ENCODE data around the gene IL23R. TPM values are rescaled to one million over a fixed set of nuclear protein-coding genes. Genes with fewer than 3 reads are reported as not detected.

Gene IL23R
- polyA plus RNA-seq, 3 donors = 0.06 TPM; not detected in 2

DNA sequence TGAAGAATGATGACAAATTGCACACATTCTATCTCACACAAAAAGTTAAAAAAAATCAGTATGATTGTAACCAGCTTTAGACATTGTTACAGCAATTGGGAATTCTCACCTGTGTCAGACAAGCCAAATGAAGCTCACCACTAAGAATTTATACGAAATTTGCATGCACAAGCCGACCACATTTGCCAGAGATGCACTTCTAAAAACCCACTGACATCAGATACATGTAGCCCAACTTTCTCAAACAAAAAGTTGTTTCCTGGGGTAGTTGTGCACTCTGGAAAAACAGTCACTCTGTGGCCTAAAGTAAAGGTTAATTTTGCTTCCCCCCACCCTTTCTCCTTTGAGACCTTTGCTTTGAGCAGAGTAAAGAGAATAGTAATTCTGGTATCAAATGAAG is 73.5 kb downstream of the IL23R start:
- no peak for DNase-seq

DNA sequence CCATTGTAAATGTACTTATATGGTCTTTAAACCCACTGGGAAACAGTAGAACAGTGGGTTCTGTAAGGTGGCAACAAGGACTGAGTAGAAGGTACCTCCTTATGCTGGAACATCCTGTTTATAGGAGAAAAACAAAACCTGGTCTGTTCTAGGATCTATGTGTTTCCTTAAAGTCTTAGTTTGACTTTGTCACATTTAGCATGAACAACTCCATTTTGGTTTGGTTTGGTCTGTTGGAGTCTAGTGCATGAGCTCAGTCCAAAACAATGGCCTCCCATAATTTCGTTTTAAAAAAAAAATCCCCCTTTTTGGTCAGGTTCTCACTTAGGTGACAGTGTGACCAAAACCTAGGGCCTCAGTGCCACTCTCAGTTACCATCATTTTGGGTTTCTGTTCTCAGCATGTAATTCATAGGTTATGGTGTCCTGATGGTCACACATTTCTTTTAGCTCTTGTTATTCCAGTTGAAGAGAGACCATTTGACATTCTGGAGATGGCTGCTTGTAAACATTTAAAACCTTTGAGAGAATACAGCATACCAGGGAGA is 75.0 kb downstream of the IL23R start:
- no peak for DNase-seq

DNA sequence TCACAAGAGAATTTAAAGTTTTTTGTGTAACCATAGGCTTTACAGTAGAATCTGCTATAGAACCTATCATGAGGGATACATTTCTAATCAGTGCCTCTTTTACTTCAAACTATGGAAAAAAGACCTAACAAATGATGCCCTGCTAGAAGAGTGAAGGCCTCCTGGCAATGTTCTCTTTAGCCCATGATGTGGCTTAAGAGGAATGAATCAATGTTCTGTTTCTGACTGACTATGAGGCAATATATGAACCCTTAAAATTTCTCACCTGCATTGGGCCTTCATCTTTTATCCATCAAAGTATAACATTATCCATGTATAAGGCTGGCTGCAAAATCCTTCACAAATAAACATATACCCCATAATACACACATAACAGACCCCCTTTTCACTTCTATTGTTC is 75.8 kb downstream of the IL23R start:
- DNase-seq = no peak

DNA sequence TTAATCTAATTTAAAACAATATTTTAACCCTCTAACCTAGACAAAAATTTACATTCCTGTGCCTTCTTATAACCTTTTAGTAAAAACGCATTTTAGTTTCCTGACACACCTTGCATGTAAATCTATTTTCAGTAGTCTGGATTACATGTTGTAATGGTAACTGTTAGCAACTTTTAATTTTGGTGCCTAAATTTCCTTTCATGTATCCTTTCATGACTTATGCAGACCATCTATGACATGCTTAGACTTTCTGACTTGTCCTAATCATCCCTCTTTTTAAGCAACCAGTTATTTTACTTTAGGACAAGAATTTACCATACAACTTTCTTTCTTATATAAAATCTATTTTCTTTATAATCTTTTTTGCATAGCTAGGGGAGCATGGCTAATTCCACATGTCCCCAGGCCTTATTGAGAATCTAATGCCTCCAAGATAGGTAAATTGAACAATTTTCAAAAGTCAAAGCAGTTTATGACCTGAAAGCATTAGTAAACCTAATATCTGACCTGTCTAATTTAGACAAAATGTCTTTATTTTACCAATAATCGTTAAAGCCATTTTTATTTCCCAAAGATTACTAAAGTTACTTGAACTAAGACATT is 83.9 kb downstream of the IL23R start:
- DNase-seq = no peak

DNA sequence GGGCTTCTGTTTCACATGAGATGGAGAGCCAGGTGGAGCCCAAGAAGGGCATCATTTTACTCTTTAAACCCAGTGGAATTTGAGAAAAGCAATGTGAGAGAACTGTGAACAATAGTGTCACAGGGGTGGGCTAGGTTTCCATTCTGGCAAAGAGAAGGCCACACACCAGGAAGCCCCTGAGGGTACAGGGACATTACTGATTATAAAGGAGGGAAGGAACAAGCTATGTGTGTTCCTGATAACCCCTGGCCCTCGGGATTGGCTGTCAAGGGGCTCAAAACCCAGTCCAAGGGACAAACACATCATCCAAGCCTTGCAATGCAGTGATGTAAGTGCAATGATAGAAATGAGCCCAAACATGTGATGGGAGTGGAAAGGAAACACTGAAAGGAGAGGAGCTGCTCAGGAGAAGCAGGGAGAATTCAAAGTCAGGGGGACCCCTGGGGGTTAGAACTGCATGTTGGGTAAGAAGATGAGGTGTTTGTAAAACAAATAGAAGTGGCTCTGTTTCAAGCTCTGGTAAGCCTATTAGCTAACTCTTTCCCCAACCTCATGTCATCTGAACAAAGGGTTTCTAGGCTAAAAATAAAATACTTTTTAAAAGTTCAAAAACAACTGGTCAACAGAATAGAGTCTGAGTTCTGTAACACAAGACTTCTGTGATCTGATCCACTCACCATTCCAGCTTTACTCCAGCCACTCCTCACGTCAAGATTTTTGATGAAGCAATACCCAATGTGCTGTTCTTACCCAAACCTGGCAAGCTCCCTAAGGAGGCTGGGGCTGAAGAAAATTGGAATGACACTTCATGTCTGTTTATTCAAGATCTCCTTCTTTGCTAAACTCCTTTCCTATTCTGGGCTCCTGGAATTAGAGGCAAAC is 90.3 kb downstream of the IL23R start:
- DNase-seq = no peak

DNA sequence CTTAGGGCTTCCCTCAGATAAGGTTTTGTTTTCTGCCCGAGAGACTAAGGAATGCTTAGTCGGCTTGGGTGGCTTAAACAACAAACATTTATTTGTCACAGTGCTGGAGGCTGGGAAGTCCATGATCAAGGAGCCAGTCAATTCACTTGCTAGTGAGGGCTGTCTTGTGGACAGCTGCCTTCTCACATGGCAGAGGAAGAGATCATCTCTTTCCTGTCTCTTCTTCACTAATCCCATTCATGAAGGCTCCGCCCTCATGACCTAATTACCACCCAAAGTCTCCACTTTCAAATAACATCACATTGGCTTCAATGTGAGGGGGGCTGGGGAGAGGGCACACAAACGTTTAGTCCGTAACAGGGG is 90.9 kb downstream of the IL23R start:
- DNase-seq = no peak

DNA sequence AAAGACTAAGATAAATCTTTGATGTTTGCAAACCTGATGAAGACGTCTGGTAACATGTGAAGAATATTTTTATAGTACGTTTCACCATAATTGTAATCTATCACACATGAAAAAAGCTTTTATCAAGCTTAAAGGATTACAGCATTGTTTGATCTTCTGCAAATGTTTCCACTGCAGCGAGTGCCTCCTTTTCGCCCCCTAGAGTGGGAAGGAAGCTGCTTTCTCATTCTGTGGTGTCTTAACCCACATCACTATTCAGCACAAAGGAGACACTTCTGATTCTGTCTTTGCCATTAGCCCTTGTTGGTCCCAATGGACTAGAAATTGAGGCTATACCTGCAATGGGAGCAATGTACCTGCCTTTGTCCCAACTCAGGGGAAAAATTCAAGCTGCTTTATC is 95.4 kb downstream of the IL23R start:
- no peak for DNase-seq

DNA sequence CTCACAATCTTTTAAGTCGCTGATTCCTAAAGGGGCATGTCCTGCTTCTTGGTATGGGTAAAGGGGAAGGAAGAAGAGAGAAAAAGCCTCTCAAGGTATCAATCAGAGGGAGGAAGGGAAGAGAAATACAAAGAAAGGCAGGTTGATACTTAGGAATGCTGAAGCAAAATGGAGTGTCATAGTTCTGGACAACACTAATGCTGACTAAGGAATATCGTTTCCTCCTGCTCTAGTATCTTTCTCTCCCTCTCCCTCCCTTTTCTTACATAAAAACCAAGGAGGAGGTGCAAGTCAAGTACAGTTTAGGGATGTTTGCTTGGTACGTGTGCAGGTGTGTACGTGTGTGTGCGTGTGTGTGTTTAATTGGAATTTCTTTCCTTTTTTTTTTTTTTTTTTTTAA is 96.5 kb downstream of the IL23R start:
- DNase-seq = no peak

DNA sequence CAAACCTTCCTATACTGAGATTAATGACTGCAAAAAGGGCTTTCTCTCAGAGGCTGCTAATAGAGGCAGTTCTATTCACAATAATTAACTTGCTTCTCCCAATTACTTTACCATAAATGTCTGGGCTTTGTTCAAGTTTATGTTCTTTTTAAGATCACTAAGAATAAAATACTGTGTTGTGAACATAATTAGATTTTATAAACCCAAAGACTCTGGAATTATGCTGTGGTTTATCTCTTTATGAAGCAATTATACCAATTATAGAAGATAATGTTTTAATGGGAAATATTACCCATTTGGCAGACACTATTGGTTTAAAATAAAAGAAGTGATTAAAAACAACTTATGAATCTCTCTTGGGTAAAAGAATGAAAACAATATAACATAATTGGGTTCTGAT is 97.9 kb downstream of the IL23R start:
- DNase-seq = no peak

DNA sequence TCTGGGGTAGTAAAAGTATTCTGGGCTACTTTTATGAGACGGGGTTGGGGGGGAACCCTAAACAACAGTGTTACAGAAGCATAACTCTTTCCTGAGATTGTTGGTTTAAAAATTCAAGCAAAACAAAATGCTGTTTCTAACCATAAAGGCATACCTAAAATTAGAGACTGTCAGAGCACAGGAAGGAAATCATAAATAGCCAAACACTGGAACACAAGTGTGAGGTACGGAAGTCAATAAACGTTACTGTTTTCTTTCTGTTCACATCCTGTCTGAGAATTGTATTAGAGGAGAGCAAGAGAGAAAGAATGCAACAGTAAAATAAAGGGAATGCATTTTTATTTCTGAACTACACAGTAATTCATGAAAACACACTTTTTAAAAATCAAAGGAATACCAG is 98.6 kb downstream of the IL23R start:
- DNase-seq = no peak

DNA sequence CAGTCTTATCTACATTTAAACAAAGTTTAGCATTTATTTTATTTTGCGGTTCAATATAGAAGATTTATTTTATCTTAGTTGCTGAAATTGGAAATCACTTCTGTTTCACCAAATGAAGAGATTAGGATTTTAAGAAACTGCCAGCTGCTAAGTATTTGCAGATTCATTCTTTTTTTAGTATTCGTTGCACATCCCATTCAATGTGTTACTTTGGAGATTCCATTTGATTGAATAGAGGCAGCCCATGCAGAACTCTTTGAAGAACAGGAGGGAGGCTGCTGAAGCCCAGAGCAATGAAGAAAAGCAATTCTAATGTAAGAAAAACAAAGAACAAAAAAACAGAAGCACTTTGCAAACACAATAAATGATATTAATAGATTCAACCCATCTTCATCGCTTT is 102.8 kb downstream of the IL23R start:
- DNase-seq = no peak

DNA sequence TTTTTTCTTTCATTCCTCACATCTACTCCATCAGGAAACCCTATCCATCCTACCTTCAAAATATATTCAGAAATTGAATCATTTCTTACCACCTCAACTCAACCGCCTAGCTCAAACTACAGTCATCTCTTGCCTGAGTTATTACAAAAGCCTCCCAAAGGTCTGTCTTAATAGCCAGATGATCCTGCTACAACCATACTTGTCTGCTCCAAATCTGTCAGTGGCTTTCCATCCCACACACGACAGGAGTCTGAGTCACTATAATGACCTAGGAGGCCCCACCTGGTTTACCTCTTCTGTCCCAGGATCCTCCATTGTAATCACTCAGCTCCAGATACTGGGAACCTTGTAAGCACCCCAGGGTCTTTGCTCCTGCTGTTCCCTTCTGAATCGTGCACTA is 104.3 kb downstream of the IL23R start:
- no peak for DNase-seq

DNA sequence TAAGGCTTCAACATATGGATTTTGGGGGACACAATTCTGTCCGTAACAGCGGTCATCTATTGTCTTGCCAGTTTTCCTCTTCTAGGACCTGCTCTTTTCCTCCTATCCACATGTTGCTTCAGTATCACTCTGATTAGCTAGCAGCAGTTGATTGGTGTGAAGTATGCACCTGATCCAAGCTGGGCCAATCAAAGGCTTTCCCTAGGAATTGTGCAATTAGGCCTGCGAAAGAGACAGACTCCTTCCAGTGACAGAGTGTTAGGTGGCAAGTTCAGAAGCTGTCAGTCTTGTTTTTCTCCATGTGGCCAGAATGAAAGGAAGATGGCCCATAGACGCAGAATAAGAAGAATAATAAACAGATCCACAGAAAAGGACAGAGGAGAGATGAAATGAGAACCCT is 107.3 kb downstream of the IL23R start:
- no peak for DNase-seq

DNA sequence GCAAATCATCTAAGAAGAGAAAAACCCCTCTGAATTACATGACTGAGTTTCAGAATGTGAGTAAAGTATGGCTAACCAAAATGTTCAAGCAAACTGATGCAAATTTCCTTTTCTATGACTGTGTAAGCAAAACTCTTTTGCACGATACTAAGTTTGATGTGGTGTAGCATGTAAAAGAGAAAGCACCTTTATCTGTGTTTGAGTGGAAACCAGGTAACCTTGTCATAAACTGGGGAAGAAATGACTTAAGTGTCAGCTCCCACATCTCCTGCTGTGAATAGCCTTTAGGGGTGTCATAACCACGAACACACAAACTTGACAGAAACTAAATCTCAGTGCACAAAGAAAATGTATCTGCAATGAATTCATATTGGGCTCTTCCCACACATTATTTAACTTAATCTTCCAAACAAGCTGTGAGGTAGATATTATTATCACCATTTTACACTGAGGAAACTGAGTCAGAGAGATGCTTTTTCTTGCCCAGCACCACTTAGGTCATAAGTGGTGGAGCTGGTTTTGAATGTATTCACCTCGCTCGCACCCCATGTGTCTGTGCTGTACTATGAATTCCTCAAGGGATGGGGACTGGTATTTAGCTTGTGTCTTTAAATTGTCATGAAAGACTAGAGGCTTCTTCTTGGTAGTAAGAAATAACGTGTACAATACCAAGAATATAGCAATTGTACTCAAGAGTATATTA is 108.5 kb downstream of the IL23R start:
- DNase-seq = no peak

DNA sequence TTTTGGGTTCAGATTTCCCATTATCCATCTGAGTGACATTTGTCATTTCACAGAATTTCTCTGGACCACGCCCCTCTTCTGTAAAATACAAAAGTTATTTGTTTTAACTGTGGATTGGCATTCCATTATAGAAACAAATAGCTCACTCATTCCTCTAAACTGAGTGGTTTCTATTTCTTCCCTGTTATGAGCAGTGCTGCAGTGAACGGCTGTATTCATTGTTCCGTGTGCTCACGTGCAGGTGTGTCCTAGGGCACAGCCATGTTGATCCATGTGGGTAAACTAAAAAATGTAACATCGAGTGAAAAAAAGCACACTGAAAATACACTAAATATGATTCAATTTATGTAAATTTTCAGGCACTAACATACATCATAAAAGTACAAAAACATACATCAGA is 114.4 kb downstream of the IL23R start:
- no peak for DNase-seq

DNA sequence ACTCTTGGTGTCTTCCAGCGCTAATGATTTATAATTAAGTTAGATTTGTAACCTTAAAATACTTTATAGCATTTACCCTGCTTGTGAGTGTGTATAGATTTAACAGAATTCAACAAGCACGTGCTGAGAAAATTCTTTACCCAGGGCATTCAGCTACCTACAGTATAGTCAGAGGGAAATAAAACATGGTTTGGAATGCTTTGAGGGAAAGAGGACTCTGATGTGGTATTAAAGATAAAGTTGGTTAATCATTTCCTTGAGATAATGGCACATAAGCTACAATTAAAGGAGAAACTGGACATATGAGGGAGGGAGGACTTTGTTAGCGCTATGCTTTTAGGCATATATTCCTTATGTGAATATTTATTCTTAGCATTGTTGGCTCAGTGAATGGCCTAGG is 115.0 kb downstream of the IL23R start:
- DNase-seq = no peak

DNA sequence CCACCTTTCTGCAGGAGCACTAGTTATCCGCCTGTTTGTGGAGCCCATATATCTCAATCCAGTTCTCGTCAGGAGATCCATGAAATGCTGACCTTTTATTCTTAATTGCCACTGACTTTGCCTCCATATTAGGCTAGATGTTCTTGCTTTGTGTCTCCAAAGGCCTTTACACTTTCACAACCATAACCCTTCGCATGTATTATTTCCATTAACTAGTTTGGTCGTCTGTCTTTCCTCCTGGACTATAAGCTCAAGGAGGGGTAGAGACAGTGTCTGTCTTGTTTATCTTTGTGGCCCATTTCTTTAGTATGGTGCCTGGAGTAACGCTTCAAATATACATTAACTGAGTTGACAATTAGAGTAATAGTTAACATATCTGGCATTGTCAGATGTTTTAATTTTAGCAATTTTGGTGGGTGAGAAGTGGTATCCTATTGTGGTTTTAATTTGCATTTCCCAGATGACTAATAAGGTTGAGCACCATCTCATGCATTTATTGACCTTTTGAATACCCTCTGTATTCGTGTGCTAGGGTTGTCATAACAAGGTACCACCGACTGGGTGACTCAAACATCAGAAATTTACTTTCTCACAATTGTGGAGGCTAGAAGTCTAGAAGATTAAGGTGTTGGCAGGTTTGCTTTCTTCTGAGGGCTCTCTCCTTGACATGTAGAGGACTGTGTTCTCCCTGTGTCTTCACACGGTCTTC is 119.7 kb downstream of the IL23R start:
- no peak for DNase-seq

DNA sequence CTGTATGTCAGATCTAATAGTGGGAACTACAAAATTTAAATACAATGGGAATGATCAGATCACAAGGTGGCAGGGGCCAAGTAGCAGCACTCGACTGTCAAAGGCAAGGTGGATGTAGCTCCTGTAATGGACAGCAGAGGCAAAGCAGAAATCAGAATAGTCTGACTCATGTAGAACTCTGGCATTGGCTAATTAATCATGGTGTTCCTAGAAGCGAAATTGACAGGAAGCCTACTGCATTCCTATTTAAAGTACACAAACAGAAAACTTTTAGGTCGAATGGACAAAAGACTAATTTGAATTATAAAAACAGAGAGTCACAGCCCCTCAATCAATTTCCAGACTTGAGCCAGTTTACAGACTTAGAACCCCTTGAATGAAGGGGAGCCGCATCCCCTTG is 124.0 kb downstream of the IL23R start:
- no peak for DNase-seq

DNA sequence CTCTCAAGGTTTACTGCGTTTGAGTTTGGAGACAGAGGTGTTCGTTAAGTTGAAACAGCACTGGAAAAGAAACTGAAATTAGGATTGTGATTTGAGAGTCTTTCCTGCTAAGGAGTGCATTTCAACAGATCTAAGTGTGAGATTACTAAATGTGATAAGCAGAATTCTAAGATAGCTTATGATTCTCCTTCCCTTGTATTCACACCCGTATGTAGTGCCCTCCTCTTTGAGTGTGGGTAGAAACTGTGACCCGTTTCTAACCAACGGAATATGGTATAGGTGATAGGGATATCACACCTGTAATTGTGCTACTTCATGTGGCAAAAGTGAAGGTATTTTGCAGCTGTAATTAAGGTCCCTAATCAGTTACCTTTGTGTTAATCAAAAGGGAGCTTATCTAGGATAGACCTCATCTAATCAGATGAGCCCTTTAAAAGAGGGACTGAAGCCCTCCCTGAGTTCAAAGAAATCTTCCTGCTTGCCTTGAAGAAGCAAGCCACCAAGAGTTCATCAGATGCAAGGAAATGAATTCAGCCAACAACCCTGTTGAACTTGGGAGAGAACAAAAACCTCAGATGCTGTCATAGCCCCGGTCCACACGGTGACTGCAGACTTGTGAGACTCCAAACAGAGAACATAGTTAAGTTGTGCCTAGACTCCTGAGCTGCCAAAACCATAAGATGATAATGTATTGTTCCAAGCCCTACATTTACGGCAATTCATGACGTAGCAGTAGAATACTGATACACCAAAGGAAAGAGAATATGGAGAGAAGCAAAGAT is 128.8 kb downstream of the IL23R start:
- no peak for DNase-seq

DNA sequence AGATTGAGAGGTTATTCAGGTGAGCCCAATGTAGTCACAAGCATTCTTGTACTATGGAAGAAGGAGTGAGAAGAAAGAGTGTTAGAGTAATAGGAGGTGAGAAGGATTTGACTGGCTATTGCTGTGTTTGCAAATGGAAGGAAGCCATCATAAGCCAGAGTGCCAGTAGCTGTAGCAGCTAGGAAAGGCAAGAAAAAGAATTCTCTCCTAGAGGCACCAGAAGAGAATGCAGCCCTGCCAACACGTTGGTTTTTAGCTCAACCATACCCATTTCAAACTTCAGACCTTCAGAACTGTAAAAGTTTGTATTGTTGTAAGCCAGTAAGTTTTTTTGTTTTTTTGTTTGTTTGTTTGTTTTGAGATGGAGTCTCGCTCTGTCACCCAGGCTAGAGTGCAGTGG is 132.5 kb downstream of the IL23R start:
- no peak for DNase-seq

DNA sequence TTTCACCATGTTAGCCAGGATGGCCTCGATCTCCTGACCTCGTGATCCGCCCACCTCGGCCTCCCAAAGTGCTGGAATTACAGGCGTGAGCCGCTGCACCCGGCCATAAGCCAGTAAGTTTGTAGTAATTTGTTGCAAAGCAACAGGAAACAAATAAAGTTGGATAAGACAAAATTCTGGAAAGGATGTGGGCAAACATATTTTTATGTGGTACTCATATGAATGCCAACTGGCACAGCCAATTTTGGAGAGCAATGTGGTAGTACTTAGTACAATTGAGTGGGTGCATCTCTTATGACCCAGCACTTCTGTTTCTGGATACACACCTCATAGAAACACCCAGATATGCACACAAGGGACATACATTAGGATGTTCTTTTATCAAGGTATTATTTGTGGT is 133.0 kb downstream of the IL23R start:
- no peak for DNase-seq

DNA sequence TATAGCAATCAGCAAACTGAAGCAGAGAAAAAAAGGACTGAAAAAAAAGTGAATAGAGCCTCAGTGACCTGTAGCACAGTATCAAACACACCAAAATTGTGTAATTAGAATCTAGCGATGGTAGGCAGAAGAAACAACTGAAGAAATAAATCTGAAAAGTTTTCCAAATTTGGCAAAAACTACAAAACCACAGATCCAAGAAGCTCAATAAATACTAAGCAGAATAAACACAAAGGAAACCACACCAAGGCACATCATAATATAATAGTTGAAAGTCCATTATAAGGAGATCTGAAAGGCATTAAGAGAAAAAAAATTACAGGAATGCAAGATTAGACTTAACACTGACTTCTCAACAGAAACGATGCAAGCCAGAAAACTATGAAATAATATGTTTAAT is 134.3 kb downstream of the IL23R start:
- DNase-seq = no peak

All from renal pelvis (tissue), 4 donors.